BE2C (cell line): ENCODE results near the gene PDE8B.
A peak's percentile ranks its signal among the peaks of the same experiment; 100 is the strongest.

Experiments used
- DNase-seq: peaks from one replicate; pipeline ENCODE4 v3.0.0-alpha.2; 2020
- H3K27me3 ChIP-seq: fragments of 250-450 bp; sonication (Bioruptor Pico); 2 replicates; pipeline ENCODE4 v1.5.1; 2020; ENCODE audit warnings: mild to moderate bottlenecking
- H3K36me3 ChIP-seq: fragments of 250-450 bp; sonication (Bioruptor Pico); 2 replicates; pipeline ENCODE4 v1.5.1; 2020; ENCODE audit warnings: mild to moderate bottlenecking
- H3K4me1 ChIP-seq: fragments of 250-450 bp; sonication (Bioruptor Pico); 2 replicates; pipeline ENCODE4 v1.5.1; 2020
- H3K4me3 ChIP-seq: 2 replicates; pipeline ENCODE4 v1.5.1; 2011; ENCODE audit warnings: low read depth, low read length
- H3K9me3 ChIP-seq: fragments of 250-450 bp; sonication (Bioruptor Pico); 2 replicates; pipeline ENCODE4 v1.5.1; 2020
- CTCF ChIP-seq: IDR thresholded peaks from 2 replicates; pipeline ENCODE4 v1.5.1; 2012; ENCODE audit warnings: mild to moderate bottlenecking, low read depth, low read length

Gene PDE8B

GRCh38 chr5:77337686-77338085, 127.2 kb downstream of the PDE8B start:
- DNase-seq: peak; percentile 86

GRCh38 chr5:77339337-77339890, 128.9 kb downstream of the PDE8B start:
- TF ChIP-seq CTCF: no peak
- Histone ChIP-seq H3K27me3 (no peaks in the 10 kb centered on the region), H3K9me3 (no peaks in the 10 kb centered on the region), H3K36me3 (no peaks in the 10 kb centered on the region), H3K4me1 (peaks cover 24% of the 10 kb centered on the region), H3K4me3 (no peak overlapping the region)
- DNase-seq: no peak

More at GRCh38 chr5:77337686-77338085, 127.2 kb downstream of the PDE8B start:
- peaks cover 32% of the 10 kb centered on the region for H3K4me1 ChIP-seq
- peak overlapping the region; percentile 17; the same call in 1 of the 2 replicates for H3K4me3 ChIP-seq
- no peaks in the 10 kb centered on the region for H3K36me3 ChIP-seq
- H3K27me3 ChIP-seq: no peaks in the 10 kb centered on the region
- no peaks in the 10 kb centered on the region for H3K9me3 ChIP-seq
- no peak for TF ChIP-seq CTCF

- no peaks in the 10 kb centered on the region for H3K27me3 ChIP-seq
- TF ChIP-seq CTCF: no peak
- DNase-seq: no peak
- no peak overlapping the region for H3K4me3 ChIP-seq
- no peaks in the 10 kb centered on the region for H3K36me3 ChIP-seq
- peaks cover 9% of the 10 kb centered on the region for H3K4me1 ChIP-seq
- no peaks in the 10 kb centered on the region for H3K9me3 ChIP-seq
Measured at GRCh38 chr5:77343165-77343564, 132.7 kb downstream of the PDE8B start.

GRCh38 chr5:77347435-77348098, 137.1 kb downstream of the PDE8B start:
- peaks cover 2% of the 10 kb centered on the region for H3K4me1 ChIP-seq
- TF ChIP-seq CTCF: no peak
- H3K36me3 ChIP-seq: no peaks in the 10 kb centered on the region
- no peak for DNase-seq
- no peaks in the 10 kb centered on the region for H3K27me3 ChIP-seq
- H3K9me3 ChIP-seq: no peaks in the 10 kb centered on the region
- H3K4me3 ChIP-seq: no peak overlapping the region

- TF ChIP-seq CTCF: no peak
- Histone ChIP-seq H3K4me1 (peaks cover 29% of the 10 kb centered on the region), H3K27me3 (no peaks in the 10 kb centered on the region), H3K36me3 (no peaks in the 10 kb centered on the region), H3K9me3 (no peaks in the 10 kb centered on the region), H3K4me3 (no peak overlapping the region)
- peak; percentile 33 for DNase-seq
Measured at GRCh38 chr5:77353251-77353650, 142.8 kb downstream of the PDE8B start.

- no peak overlapping the region for H3K4me3 ChIP-seq
- no peak for TF ChIP-seq CTCF
- DNase-seq: no peak
- H3K4me1 ChIP-seq: peaks cover 29% of the 10 kb centered on the region
- no peaks in the 10 kb centered on the region for H3K9me3 ChIP-seq
- no peaks in the 10 kb centered on the region for H3K36me3 ChIP-seq
- H3K27me3 ChIP-seq: no peaks in the 10 kb centered on the region
Measured at GRCh38 chr5:77354454-77354853, 144.0 kb downstream of the PDE8B start.
